Neural cell (in vitro differentiated cells): ENCODE results near the gene PPP2R5D.

Source experiments
- CTCF ChIP-seq: fragments of 450-650 bp; IDR thresholded peaks from 2 replicates; pipeline ENCODE4 v1.5.1; 2014; ENCODE audit warnings: antibody characterized with exemption, mild to moderate bottlenecking, moderate library complexity; ENCODE audit not compliant: poor library complexity, severe bottlenecking
- MXI1 ChIP-seq: fragments of 450-650 bp; conservative IDR thresholded peaks from 2 replicates; pipeline ENCODE4 v1.6.1; 2014; ENCODE audit warnings: antibody characterized with exemption, mild to moderate bottlenecking; ENCODE audit not compliant: poor library complexity, severe bottlenecking
- REST ChIP-seq: IDR thresholded peaks from 2 replicates; pipeline ENCODE4 v1.6.1; 2012; ENCODE audit warnings: borderline replicate concordance

- TF ChIP-seq MXI1 (no peak), CTCF (no peak), REST (no peak)
These were observed 54.4 kb downstream of the PPP2R5D start for GRCh38 chr6:43038727-43039126.
